HG03520 (cell line): Measurements from ENCODE around the gene NDFIP2.

ENCODE experiments used
- ATAC-seq: cut with Tn5 transposase; IDR thresholded peaks from one replicate; pipeline ENCODE4 v1.9.1; 2021; ENCODE audit warnings: mild to moderate bottlenecking, moderate library complexity; ENCODE audit not compliant: unreplicated experiment

Gene NDFIP2

DNA sequence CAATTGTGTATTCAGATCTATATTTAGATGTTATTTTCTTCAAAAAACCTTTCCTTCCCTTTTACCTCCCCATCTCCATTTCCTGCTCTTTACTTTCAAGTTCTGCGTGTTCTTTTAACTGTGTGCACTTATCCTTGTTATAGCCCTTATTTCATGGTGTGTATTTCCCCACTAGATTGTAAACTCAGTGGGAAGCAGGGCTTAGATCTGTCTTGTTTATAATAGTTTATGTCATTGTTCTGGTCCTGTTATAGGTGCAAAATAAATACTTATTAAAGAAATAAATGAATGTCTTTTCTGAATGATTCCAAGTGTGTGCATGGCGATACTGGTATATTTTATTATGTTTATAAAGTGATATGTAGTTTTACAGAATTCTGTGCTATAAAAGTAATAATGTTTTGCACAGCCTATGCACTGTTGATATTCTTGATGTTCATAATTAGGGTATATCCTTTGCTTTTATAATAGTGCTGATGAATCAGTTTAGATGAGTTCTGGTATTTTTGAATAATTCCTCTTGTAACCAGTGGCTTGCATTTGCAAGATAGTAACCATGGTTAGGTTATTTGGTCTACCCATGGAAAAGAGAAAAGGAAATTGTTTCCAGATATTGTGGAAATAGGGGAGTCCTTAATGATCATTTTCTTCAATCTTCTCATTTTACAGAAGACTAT lies 12.1 kb downstream of the NDFIP2 start:
- ATAC-seq: no peak

DNA sequence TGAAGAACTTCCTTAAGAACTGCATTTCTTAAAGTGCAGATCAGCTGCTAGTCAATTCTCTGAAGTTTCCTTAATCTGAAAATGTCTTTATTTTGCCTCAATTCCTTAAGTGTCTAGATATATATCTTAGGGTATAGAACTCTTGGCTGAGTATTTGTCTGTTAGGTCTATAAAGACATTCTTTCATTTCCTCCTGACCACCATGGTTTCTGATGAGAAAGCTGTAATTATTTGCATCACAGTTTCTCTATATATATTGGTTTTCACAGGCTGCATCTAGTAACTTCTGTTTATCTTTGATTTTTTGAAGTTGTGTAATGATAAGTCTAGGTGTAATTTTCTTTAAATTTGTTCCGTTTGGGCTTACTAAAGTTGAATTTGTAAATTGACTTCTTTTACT lies 15.2 kb downstream of the NDFIP2 start:
- peak; percentile 80 for ATAC-seq

GRCh38 chr13:79497064-79497463 lies 16.1 kb downstream of the NDFIP2 start:
- ATAC-seq: no peak

DNA sequence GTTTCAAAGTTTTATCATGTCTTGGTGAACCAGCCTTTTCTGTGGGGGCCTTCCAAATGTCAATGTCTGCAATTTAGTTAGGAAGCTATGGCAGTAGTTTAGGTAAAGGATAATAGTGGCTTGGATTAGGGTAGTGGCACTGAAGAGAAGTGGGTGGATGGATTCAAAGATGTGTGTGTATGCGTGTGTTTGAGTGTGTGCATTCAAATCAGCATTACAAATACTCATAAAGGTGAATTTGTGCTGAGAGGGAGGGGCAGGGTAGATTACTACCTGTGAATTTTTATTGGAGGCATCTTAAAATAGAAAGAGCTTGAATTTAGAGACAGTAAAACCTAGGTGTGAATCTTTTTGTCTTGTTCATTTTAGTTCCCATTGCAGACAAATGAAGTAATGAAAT lies 16.9 kb downstream of the NDFIP2 start:
- ATAC-seq: no peak

DNA sequence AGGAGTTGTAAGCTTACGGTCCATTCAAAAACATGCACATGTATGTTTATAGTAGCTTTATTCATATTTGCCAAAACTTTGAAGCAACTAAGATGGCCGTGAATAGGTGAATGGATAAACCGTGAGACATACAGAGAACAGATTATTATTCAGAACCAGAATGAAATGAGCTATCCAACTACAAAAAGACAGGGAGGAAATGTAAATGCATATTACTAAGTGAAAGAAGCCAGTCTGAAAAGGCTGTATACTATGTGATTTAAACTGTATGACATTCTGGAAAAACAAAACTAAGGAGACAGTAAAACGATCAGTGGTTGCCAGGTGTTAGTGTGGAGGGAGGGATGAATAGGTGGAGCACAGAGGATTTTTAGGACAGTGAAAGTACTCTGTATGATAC lies 19.9 kb downstream of the NDFIP2 start:
- ATAC-seq: no peak

DNA sequence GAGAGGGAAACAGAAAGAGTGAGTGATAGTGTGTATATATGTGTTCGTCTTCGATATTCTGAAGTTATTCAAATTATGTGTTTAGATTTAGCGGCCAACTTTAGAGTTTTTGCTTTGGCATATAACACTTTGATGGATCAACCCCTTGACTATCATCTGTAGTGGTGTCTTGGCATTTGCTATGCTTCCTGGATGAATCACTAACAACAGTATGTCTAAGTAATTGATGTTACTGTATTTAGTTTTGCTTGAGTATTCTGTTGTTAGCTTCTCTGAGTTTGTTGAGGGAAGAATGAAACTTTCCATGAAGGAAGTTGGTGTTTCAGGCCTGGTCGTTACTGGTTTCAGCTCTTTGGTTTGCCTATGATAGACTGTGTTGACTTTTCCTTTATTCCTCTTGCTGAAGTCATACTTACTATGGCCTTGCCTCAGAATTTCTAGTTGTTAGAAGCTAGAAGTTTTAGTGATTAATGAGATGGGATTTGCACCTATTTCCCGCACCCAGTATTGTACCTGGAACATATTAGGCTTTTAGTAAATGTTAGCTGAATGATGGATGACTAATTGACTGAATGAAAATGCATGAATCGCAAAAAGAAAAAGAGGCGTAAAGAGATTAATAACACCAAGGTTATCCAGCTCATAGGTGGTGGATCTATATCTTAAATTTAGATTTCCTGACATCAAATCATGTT lies 20.7 kb downstream of the NDFIP2 start:
- ATAC-seq: no peak

GRCh38 chr13:79502859-79503468 lies 22.0 kb downstream of the NDFIP2 start:
- ATAC-seq: no peak

GRCh38 chr13:79503473-79504017 lies 22.6 kb downstream of the NDFIP2 start:
- no peak for ATAC-seq

DNA sequence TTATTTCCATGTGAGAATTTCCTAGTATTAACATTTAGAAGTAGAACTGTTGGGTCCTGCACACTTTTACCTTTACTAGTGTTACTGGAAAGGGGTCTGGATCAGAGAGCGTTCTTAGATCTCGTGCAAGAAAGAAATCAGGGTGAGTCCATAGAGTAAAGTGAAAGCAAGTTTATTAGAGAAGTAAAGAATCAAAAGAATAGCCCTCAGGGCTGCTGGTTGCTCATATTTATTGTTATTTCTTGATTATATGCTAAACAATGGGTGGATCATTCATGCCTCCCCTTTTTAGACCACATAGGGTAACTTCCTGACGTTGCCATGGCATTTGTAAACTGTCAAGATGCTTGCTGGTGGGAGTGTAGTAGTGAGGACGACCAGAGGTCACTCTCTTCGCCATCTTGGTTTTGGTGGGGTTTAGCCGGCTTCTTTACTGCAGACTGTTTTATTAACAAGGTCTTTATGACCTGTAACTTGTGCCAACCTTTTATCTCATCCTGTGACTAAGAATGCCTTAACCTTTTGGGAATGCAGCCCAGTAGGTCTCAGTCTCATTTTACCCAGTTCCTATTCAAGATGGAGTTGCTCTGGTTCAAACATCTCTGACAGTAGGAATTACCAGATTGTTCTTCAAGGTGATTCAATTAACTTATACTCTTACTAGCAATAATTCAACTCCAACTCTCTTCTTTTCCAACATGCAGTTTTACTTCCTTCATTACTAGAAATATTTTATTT lies 27.4 kb downstream of the NDFIP2 start:
- no peak for ATAC-seq

DNA sequence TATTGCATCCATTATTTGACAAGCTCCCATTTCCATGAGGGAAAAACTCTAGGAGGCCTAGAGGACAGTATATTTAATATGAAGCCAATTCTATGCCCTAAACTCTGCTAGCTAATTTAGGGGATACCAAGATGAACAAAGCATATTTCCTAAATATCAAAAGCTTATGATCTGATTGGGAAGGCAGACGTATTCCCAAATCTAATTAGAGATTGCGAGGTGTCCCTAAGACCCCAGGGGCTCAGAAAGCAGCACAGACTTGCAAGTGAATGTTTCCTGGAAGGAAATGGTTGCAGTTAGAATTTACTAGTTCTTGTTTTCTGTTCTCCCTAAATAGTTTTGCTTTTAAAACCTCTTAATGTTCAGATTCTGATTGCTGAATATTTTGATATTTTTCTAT lies 30.7 kb downstream of the NDFIP2 start:
- no peak for ATAC-seq

DNA sequence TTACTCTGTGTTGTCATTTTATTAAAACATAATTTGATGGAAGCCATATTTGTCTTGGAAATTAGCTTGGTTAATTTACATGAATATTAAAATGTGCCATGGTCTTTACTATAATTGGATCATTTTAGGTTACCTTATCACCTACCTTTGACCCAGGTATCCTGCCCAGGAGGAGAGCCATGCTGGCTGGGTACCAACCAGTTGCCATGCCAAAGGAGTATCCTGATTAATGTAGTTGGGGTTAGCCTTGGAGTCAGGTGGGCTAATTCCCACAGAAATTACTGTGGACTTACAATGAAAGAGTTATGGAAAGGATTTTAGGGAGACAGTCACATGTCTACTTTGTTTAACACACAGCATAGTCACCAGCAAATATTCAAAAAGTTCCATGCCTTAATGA lies 32.0 kb downstream of the NDFIP2 start:
- ATAC-seq: no peak

DNA sequence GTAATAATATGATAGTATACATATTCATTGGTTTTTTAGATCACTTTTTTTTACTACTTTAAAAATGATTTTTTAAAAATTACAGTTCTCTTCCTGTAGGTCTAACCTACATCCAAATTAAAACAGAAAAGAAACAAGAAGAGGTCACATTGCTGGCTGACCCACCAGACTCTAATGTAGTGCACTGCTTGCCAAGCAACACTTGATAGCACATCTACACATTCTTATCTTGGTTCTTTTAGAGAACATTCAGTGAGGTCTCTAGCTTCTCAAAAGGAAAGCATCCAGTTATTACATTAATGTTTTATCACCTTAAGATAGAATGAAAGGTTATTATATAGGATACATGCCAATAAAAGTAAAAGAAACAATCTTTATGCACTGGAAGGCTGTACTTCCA lies 35.6 kb downstream of the NDFIP2 start:
- ATAC-seq: no peak

- ATAC-seq: no peak
These were observed 38.3 kb downstream of the NDFIP2 start for GRCh38 chr13:79519255-79519654.

DNA sequence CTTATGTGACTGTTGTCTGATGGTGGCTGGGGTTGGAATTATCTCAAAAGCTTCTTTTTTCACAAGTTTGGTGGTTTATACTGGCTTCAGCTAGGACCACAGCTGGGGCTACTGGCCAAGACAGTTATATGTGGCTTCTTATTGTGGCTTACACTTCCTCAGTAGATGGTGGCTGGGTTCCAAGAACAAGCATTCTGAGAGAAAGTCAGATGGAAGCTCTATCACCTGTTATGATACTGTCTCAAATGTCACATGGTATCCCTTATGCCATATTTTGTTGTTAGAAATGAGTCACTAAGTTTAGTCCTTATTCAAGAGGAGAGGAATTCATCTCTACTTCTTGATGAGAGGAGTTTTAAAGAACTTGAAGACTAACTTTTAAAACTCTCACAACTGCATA lies 41.6 kb downstream of the NDFIP2 start:
- peak; percentile 92 for ATAC-seq

DNA sequence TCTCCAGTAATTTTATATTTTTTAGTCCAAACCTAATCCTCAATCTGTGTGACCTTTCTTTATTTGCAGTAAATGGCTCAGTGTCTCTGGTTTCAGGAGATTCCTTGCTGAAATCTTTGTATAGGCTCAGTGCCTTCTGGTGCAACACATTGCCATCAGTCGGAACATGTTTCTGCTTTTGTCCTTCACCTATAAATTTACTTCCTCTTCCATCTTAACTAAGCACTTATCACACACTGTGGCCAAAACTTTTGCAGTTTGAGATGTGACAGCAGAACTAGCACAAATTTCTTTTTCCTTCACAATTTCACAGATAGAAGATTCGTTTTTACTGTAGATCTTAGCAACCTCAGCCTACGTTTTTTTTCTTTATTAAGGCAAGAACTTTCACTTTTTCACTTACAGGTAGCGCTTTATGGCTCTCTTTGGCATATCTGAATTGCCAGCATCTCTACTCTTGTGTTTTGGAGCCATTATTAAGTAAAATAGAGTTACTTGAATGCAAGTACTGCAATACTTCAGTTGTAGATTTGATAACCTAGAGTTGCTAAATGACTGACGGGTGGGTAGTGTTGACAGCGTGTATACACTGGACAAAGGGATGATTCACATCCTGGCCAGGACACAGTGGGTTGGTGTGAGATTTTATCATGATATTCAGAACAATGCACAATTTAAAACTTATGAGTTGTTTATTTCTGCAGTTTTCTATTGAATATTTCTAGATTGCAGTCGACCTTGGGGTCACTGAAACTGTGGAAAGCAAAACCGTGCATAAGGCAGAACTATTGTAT lies 44.3 kb downstream of the NDFIP2 start:
- no peak for ATAC-seq

DNA sequence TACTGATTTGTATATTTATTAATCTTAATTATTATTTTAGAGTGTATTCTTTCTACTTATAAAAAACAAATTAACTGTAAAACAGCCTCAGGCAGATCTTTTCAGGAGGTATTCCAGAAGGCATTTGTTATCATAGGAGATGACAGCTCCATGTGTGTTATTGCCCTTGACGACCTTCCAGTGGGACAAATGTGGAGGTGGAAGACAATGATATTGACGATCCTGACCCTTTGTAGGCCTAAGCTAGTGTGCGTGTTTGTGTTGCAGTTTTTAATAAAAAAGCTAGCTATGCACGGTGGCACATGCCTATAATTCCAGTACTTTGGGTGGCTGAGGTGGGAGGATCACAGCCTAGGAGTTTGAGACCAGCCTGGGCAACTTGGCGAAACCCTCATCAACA lies 46.7 kb downstream of the NDFIP2 start:
- ATAC-seq: no peak

DNA sequence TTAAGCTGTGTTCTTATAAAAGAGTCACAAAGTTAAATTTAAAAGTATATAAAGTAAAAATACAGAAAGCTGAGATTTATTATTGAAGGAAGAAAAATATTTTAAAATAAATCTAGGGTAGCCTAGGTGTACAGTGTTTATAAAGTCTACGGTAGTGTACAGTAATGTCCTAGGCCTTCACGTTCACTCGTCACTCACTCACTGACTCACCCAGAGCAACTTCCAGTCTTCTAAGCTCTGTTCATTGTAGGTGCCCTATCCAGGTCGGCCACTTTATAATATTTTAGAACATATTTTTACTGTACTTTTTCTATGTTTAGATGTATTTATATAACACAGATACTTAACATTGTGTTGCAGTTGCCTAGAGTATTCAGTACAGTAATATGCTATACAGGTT lies 47.4 kb downstream of the NDFIP2 start:
- ATAC-seq: no peak

DNA sequence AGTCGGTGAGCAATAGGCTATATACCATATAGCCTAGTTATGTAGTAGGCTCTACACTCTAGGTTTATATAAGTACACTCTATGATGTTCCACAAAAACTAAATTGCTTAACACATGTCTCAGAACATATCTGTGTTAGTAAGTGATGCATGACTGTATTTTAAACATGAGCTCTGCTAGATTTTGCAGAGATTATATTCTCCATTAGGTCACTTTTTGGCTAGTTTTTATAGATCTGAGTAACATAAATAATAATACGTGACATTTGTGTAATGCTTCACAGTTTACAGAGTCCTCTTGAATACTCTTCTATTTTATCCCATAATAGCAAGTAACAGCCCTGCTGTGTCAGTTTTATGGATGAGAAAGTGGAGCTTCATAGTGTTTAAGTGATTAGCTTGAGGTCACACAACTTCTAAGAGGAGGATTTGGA lies 47.8 kb downstream of the NDFIP2 start:
- no peak for ATAC-seq

- no peak for ATAC-seq
These were observed 48.9 kb downstream of the NDFIP2 start for GRCh38 chr13:79529817-79530216.

DNA sequence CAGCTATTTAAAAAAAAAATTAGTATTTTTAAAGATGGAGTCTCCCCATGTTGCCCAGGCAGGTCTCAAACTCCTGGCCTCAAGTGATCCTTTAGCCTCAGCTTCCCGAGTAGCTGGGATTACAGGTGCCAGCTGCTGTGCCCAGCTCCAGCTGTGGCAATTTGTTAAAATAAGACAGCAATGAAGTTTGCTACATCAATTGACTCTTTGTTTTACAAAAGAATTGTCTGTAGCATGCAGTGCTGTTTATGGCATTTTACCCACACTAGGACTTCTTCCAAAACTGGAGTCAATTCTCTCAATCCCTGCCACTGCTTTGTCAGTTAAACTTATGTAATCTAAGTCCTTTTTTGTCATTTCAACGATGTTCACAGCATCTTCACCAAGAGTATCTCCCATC lies 49.3 kb downstream of the NDFIP2 start:
- no peak for ATAC-seq
